Spleen (tissue), 7 donors: ENCODE results near the gene TMEM106C.

Experiments used
- POLR2A ChIP-seq, 3 donors: fragments of 450-650 bp; IDR thresholded peaks; one replicate each; pipeline ENCODE4 v1.5.1; 2017; ENCODE audit warnings: antibody characterized with exemption in 3 of 3, mild to moderate bottlenecking in 1 of 3
- POLR2AphosphoS5 ChIP-seq, 3 donors: sonication (generic); formaldehyde crosslinking; IDR thresholded peaks; one replicate each; pipeline ENCODE4 v1.5.1; 2017; ENCODE audit warnings: antibody characterized with exemption in 3 of 3
- TF ChIP-seq, protein P1 (sequence below), 11 experiments: fragments of 200-600 bp in 7 of 11; fragments of 450-650 bp in 4 of 11; sonication (generic) in 4 of 11; IDR thresholded peaks in 8 of 11; conservative IDR thresholded peaks in 3 of 11; 1 replicate in 7 of 11; 2 replicates in 4 of 11; pipeline versions ENCODE4 v1.4.0 to v1.8.0; 2016 to 2021; ENCODE audit warnings: antibody characterized with exemption in 11 of 11, inconsistent platforms in 4 of 11, mild to moderate bottlenecking in 1 of 11
- donor health status: DM: no; HTN: no; CAD: no; lungs with moderate emphysema.
- donor health status: DM: no; HTN: no; CAD: no.
- donor health status: DM: no; HTN: no; CAD: no.

DNA sequence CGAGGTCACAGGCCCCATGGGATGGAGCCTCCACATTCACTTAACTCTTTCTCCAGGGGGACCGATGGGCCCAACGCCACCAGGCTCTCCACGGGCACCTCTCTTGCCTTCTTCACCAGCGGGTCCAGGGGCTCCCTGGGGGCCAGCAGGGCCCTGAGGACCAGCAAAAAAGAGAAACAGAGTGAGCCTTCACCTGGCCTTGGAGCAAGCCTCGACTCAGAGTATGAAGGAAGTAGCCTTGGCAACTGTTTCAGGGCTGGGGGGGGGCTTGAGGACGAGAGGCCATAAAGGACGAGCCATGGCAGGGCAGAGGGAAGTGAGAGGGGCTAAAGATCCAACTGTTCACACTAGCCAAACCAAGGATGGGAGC, 22.9 kb downstream of the TMEM106C start:
- TF ChIP-seq, protein P1, sequence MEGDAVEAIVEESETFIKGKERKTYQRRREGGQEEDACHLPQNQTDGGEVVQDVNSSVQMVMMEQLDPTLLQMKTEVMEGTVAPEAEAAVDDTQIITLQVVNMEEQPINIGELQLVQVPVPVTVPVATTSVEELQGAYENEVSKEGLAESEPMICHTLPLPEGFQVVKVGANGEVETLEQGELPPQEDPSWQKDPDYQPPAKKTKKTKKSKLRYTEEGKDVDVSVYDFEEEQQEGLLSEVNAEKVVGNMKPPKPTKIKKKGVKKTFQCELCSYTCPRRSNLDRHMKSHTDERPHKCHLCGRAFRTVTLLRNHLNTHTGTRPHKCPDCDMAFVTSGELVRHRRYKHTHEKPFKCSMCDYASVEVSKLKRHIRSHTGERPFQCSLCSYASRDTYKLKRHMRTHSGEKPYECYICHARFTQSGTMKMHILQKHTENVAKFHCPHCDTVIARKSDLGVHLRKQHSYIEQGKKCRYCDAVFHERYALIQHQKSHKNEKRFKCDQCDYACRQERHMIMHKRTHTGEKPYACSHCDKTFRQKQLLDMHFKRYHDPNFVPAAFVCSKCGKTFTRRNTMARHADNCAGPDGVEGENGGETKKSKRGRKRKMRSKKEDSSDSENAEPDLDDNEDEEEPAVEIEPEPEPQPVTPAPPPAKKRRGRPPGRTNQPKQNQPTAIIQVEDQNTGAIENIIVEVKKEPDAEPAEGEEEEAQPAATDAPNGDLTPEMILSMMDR (IDR thresholded peaks at IDR 0.05 in 8 of 11, conservative IDR thresholded peaks at IDR 0.05 in 3 of 11) = no peak
- TF ChIP-seq POLR2A (IDR thresholded peaks at IDR 0.05) (no peak), POLR2AphosphoS5 (IDR thresholded peaks at IDR 0.05) (no peak)
